ENCODE measurements around the gene SCPEP1.

DNA sequence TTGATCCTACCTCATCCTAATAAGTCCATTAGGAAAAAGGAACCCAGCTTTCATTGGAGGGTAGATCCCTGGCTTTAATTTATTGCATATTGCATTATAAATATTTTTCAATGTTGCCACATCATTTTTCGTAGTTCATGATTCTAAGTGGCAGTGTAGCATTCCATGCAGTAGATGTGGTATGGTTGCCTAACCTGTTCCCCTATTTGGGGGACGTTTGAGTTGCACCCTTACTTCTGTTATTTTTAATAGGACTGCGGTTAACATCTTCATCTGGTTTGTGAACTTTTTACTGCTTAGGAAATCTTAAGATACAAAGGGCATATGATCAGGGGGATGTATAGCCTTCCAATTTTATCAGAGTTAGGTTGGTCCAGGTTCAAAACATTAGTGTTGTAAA lies 5.4 kb downstream of the SCPEP1 start:
- TF ChIP-seq EZH2phosphoT487 (IDR thresholded peaks at IDR 0.05; ENCODE audit: insufficient read depth, low read depth), result no peak
- TF ChIP-seq EZH2 (IDR thresholded peaks at IDR 0.05; ENCODE audit: insufficient read depth, poor library complexity, severe bottlenecking), result no peak

Measured in GM23248 (cell line).